Panc1 (cell line): ENCODE measurements around the gene CHP1. TPM values are rescaled to one million over a fixed set of nuclear protein-coding genes. Genes with fewer than 3 reads are reported as not detected.
"Not testable (repeated sequence)": the region's sequence is repeated elsewhere in the genome, so short reads cannot be mapped to it uniquely, and the experiment has no call there.

Source experiments
- ATAC-seq: fragments of 200-7000 bp; cut with Tn5 transposase; 2 replicates; pipeline ENCODE4 v1.9.1; 2020; ENCODE audit warnings: mild to moderate bottlenecking, moderate library complexity
- BruUV-seq: library from RNA; stranded (reverse); fragments of 400-500 nt; replicated peaks from 2 replicates; lab custom pipeline; 2021; lab: Mats Ljungman, UMichigan
- CTCF ChIA-PET: fragments of 300-600 bp; sonication (Branson Sonifier 250); formaldehyde crosslinking; loops from one replicate; lab custom pipeline; 2022; ENCODE audit warnings: antibody characterized with exemption; lab: Charles Lee
- POLR2A ChIA-PET: fragments of 300-600 bp; sonication (Branson Sonifier 250); formaldehyde crosslinking; loops from one replicate; lab custom pipeline; 2022; ENCODE audit warnings: antibody characterized with exemption; lab: Charles Lee
- DNase-seq: peaks from one replicate; pipeline ENCODE4 v3.0.0-alpha.2; 2010; ENCODE audit warnings: low read depth, low spot score
- H3K27ac ChIP-seq: 2 replicates; pipeline ENCODE4 v1.5.1; 2011; ENCODE audit warnings: mild to moderate bottlenecking, low read length, inconsistent platforms
- H3K27me3 ChIP-seq: fragments of 200-500 bp; sonication (Bioruptor generic); 2 replicates; pipeline ENCODE4 v1.6.0; 2014; ENCODE audit warnings: low read length, inconsistent platforms; ENCODE audit not compliant: control insufficient read depth, insufficient read depth
- H3K36me3 ChIP-seq: fragments of 200-500 bp; sonication (Bioruptor generic); 2 replicates; pipeline ENCODE4 v1.5.1; 2014; ENCODE audit warnings: inconsistent platforms, mild to moderate bottlenecking, low read length, moderate library complexity; ENCODE audit not compliant: control insufficient read depth, insufficient read depth
- H3K4me1 ChIP-seq: 2 replicates; pipeline ENCODE4 v1.5.1; 2011; ENCODE audit warnings: inconsistent platforms, mild to moderate bottlenecking, low read length, moderate library complexity; ENCODE audit not compliant: control insufficient read depth, insufficient read depth
- H3K4me3 ChIP-seq, 2 experiments: 2 replicates each; pipeline ENCODE4 v1.5.1; 2011 to 2012; ENCODE audit warnings: low read depth in 2 of 2, low read length in 2 of 2, mild to moderate bottlenecking in 2 of 2, inconsistent platforms in 1 of 2, moderate library complexity in 1 of 2
- H3K9me3 ChIP-seq: fragments of 200-500 bp; sonication (Bioruptor generic); 2 replicates; pipeline ENCODE4 v1.5.1; 2014; ENCODE audit warnings: low read depth, mild to moderate bottlenecking, inconsistent platforms, low read length, moderate library complexity; ENCODE audit not compliant: control insufficient read depth, insufficient read depth
- CTCF ChIP-seq: fragments of 450-650 bp; IDR thresholded peaks from 2 replicates; pipeline ENCODE4 v1.5.1; 2017; ENCODE audit warnings: mild to moderate bottlenecking
- POLR2AphosphoS5 ChIP-seq: IDR thresholded peaks from 2 replicates; pipeline ENCODE4 v1.6.1; 2012; ENCODE audit warnings: mild to moderate bottlenecking, low read depth, low read length, moderate library complexity
- REST ChIP-seq, 2 experiments: IDR thresholded peaks; 2 replicates each; pipeline ENCODE4 v1.6.1; 2011 to 2012; ENCODE audit warnings: low read depth in 2 of 2, control low read depth in 1 of 2, low read length in 1 of 2, mild to moderate bottlenecking in 1 of 2, moderate library complexity in 1 of 2; ENCODE audit not compliant: insufficient read depth in 1 of 2
- SIN3A ChIP-seq: IDR thresholded peaks from 2 replicates; pipeline ENCODE4 v1.6.1; 2012; ENCODE audit warnings: low read depth, mild to moderate bottlenecking, low read length, moderate library complexity, borderline replicate concordance; ENCODE audit not compliant: insufficient read depth
- TCF7L2 ChIP-seq: IDR thresholded peaks from 2 replicates; pipeline ENCODE4 v1.6.1; 2011; ENCODE audit warnings: mild to moderate bottlenecking, low read depth, low read length, inconsistent platforms
- in situ Hi-C: cut with HindIII; loops from 2 replicates; pipeline ENCODE4 v1.10.0; 2016; ENCODE audit warnings: low sequenced_read_pairs, low pct_unique_long_range_greater_than_20kb
- intact Hi-C: fragments of 100-400 bp; cut with micrococcal nuclease; formaldehyde crosslinking; loops from one replicate; pipeline ENCODE4 v1.10.0; 2022; ENCODE audit not compliant: unreplicated experiment
- total RNA-seq: library from RNA; stranded (reverse); gene quantifications from one replicate; pipeline ENCODE4 v1.2.1, GENCODE V29; 2021; ENCODE audit not compliant: unreplicated experiment

The CHP1 gene
- total RNA-seq, 1 experiment from 2014 or later, result 123 TPM

- in situ Hi-C loops, result no loop called here
- no TSS peak for BruUV-seq
- no peaks in the 10 kb centered on the region; the same call in 1 of the 2 replicates for H3K36me3 ChIP-seq
- CTCF ChIA-PET, result interaction anchor here (1.1 kb wide), 1 partner anchor 117 kb away, joined by 8 read pairs; no protein-coding TSS in a partner anchor
- DNase-seq (no peak), ATAC-seq (peak; percentile 69)
- no peaks in the 10 kb centered on the region for H3K9me3 ChIP-seq
- peak overlapping the region; percentile 90 to 99 for H3K4me3 ChIP-seq
- intact Hi-C loops, result no loop called here
- H3K27me3 ChIP-seq, result no peaks in the 10 kb centered on the region
- POLR2A ChIA-PET, result no interaction called here
- TF ChIP-seq POLR2AphosphoS5 (no peak), CTCF (no peak)
- H3K4me1 ChIP-seq, result peaks cover 12% of the 10 kb centered on the region
- peak overlapping the region; percentile 89 for H3K27ac ChIP-seq
Observed at GRCh38 chr15:41231422-41232226, 556 bp downstream of the CHP1 start.

GRCh38 chr15:41233367-41233771 is 2.3 kb downstream of the CHP1 start:
- intact Hi-C loops (no loop called here), in situ Hi-C loops (no loop called here)
- ATAC-seq (no peak), DNase-seq (no peak)
- no peaks in the 10 kb centered on the region; the same call in 1 of the 2 replicates for H3K36me3 ChIP-seq
- TF ChIP-seq SIN3A, result no peak
- no peak for TF ChIP-seq TCF7L2
- TF ChIP-seq CTCF, result no peak
- no peak for TF ChIP-seq POLR2AphosphoS5
- TF ChIP-seq REST (IDR thresholded peaks at IDR 0.05; ENCODE audit: insufficient read depth in 1 of 2, low read depth in 2 of 2, low read length in 1 of 2), result no peak
- H3K4me1 ChIP-seq, result peaks cover 12% of the 10 kb centered on the region
- no TSS peak for BruUV-seq
- POLR2A ChIA-PET, result no interaction called here
- CTCF ChIA-PET, result interaction anchor here (0.6 kb wide), 1 partner anchor 27 kb away, joined by 4 read pairs; no protein-coding TSS in a partner anchor
- no peak overlapping the region for H3K27ac ChIP-seq
- no peaks in the 10 kb centered on the region for H3K9me3 ChIP-seq
- no peak overlapping the region for H3K4me3 ChIP-seq
- H3K27me3 ChIP-seq, result no peaks in the 10 kb centered on the region

- CTCF ChIA-PET, result interaction anchor here (0.7 kb wide), 1 partner anchor 110 kb away, joined by 7 read pairs; no protein-coding TSS in a partner anchor
- peaks cover 12% of the 10 kb centered on the region for H3K4me1 ChIP-seq
- H3K9me3 ChIP-seq, H3K27ac ChIP-seq, DNase-seq, H3K27me3 ChIP-seq, H3K4me3 ChIP-seq, intact Hi-C loops, H3K36me3 ChIP-seq, in situ Hi-C loops, ATAC-seq, BruUV-seq: not testable (repeated sequence)
- POLR2A ChIA-PET, result interaction anchor here (0.7 kb wide), 2 partner anchors 23 to 149 kb away, joined by 7 to 8 read pairs; no protein-coding TSS in a partner anchor
Observed at GRCh38 chr15:41235228-41235627, 4.2 kb downstream of the CHP1 start.
